SK-N-SH treated with all-trans-retinoic acid at 6 μM for 48 hours (cell line): Measurements from ENCODE around the gene ELFN1.

Source experiments
- ATAC-seq: fragments of 200-7000 bp; cut with Tn5 transposase; 3 replicates; pipeline ENCODE4 v1.9.1; 2020; ENCODE audit warnings: mild to moderate bottlenecking, moderate library complexity
- ARNTL ChIP-seq: fragments of 450-650 bp; formaldehyde crosslinking; IDR thresholded peaks from 2 replicates; pipeline ENCODE4 v1.5.0; 2020; ENCODE audit warnings: low read depth, mild to moderate bottlenecking, moderate library complexity, borderline replicate concordance
- BACH2 ChIP-seq: fragments of 250-450 bp; sonication (Bioruptor Pico); IDR thresholded peaks from 2 replicates; pipeline ENCODE4 v1.9.0; 2021; ENCODE audit warnings: mild to moderate bottlenecking, borderline replicate concordance
- CREB5 ChIP-seq: fragments of 250-450 bp; sonication (Bioruptor Pico); IDR thresholded peaks from 2 replicates; pipeline ENCODE4 v1.5.1; 2020; ENCODE audit warnings: low read depth, mild to moderate bottlenecking, moderate library complexity
- CSDC2 ChIP-seq: fragments of 250-450 bp; sonication (Bioruptor Pico); IDR thresholded peaks from 2 replicates; pipeline ENCODE4 v1.5.0; 2020; ENCODE audit warnings: mild to moderate bottlenecking, moderate library complexity
- ESRRG ChIP-seq: fragments of 250-450 bp; sonication (Bioruptor Pico); IDR thresholded peaks from 2 replicates; pipeline ENCODE4 v1.6.1; 2021; ENCODE audit warnings: mild to moderate bottlenecking
- GLIS3 ChIP-seq: fragments of 250-450 bp; sonication (Bioruptor Pico); IDR thresholded peaks from 2 replicates; pipeline ENCODE4 v1.5.0; 2020; ENCODE audit warnings: mild to moderate bottlenecking, moderate library complexity
- ISL1 ChIP-seq: fragments of 250-450 bp; sonication (Bioruptor Pico); IDR thresholded peaks from 2 replicates; pipeline ENCODE4 v2.1.2; 2022; ENCODE audit warnings: mild to moderate bottlenecking, moderate library complexity
- PATZ1 ChIP-seq: fragments of 250-450 bp; sonication (Bioruptor Pico); IDR thresholded peaks from 2 replicates; pipeline ENCODE4 v1.8.0; 2020; ENCODE audit warnings: mild to moderate bottlenecking, moderate library complexity, borderline replicate concordance
- PPARA ChIP-seq: fragments of 250-450 bp; sonication (Bioruptor Pico); IDR thresholded peaks from 2 replicates; pipeline ENCODE4 v1.5.0; 2020; ENCODE audit warnings: mild to moderate bottlenecking, borderline replicate concordance
- RARB ChIP-seq: fragments of 250-450 bp; sonication (Bioruptor Pico); IDR thresholded peaks from 2 replicates; pipeline ENCODE4 v1.8.0; 2021; ENCODE audit warnings: mild to moderate bottlenecking, moderate library complexity
- SNAI2 ChIP-seq: fragments of 250-450 bp; sonication (Bioruptor Pico); IDR thresholded peaks from 2 replicates; pipeline ENCODE4 v1.5.0; 2020; ENCODE audit warnings: mild to moderate bottlenecking, moderate library complexity
- TCF4 ChIP-seq: fragments of 250-450 bp; sonication (Bioruptor Pico); IDR thresholded peaks from 2 replicates; pipeline ENCODE4 v1.8.0; 2021; ENCODE audit warnings: mild to moderate bottlenecking, moderate library complexity, borderline replicate concordance
- TOX ChIP-seq: fragments of 250-450 bp; sonication (Bioruptor Pico); IDR thresholded peaks from 2 replicates; pipeline ENCODE4 v1.8.0; 2021; ENCODE audit warnings: mild to moderate bottlenecking, moderate library complexity, borderline replicate concordance
- TSHZ2 ChIP-seq: fragments of 250-450 bp; sonication (Bioruptor Pico); IDR thresholded peaks from 2 replicates; pipeline ENCODE4 v1.5.0; 2020; ENCODE audit warnings: mild to moderate bottlenecking, moderate library complexity
- ZC3H10 ChIP-seq: fragments of 250-450 bp; sonication (Bioruptor Pico); IDR thresholded peaks from 2 replicates; pipeline ENCODE4 v1.5.1; 2021; ENCODE audit warnings: mild to moderate bottlenecking, moderate library complexity
- ZFP3 ChIP-seq: fragments of 250-450 bp; sonication (Bioruptor Pico); IDR thresholded peaks from 2 replicates; pipeline ENCODE4 v1.5.0; 2020; ENCODE audit warnings: mild to moderate bottlenecking, moderate library complexity
- ZFP30 ChIP-seq: fragments of 450-650 bp; formaldehyde crosslinking; IDR thresholded peaks from 2 replicates; pipeline ENCODE4 v1.5.0; 2022; ENCODE audit warnings: mild to moderate bottlenecking, moderate library complexity
- ZNF565 ChIP-seq: fragments of 450-650 bp; formaldehyde crosslinking; conservative IDR thresholded peaks from 2 replicates; pipeline ENCODE4 v1.5.0; 2020; ENCODE audit warnings: low read depth, mild to moderate bottlenecking, moderate library complexity
- ZNF70 ChIP-seq: fragments of 450-650 bp; formaldehyde crosslinking; IDR thresholded peaks from 2 replicates; pipeline ENCODE4 v1.5.0; 2020; ENCODE audit warnings: mild to moderate bottlenecking, moderate library complexity
- ZNF8 ChIP-seq: fragments of 450-650 bp; formaldehyde crosslinking; IDR thresholded peaks from 2 replicates; pipeline ENCODE4 v1.5.0; 2020; ENCODE audit warnings: mild to moderate bottlenecking, moderate library complexity
- TF ChIP-seq, protein P1 (sequence below): fragments of 250-450 bp; sonication (Bioruptor Pico); IDR thresholded peaks from 2 replicates; pipeline ENCODE4 v1.5.1; 2021; ENCODE audit warnings: mild to moderate bottlenecking, moderate library complexity

Gene ELFN1

DNA sequence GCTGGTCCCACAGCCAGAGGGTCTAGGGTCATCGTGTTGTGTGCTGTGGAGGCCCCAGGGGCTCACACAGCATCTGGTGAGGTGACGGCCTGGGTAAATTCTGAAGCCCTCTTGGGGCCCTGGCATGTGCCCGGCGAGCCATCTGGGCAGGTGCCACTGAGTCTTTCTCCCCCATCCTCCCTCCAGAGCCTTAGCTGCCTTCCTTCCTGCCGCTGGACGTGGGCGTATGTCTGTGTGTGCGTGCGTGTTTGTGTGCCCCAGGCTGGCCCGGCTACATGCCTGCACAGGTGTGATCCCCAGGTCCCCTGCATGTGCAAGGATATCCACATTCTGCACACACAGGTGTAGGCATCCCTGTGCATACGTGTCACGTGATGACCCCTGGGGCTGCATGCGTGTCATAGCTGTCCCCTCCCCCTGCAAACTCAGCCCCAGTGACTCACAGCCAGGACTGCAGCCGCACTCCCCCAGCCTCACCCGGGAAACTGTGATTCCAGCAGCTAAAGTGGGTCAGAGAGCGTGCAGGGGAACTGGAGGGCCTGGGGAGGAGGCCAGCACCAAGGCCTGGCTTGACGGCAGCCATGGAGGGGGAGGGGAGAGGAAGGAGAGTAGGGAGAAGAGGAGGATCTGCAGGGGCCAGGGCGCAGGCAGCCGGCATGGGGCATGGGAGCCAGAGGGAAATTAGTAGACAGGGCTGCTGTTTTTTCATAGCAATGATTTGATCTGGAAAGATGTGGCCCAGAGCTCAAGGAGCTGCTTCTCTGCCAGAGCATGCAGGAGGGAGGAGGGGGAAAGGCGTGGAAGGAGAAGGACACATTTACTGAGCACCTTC lies 46.4 kb downstream of the ELFN1 start:
- ATAC-seq, result peak; percentile 13; the same call in 1 of the 3 replicates
- TF ChIP-seq TSHZ2 (CRISPR knock-in tag) (no peak), TOX (CRISPR knock-in tag) (no peak), ZNF70 (no peak), PPARA (CRISPR knock-in tag) (no peak), TCF4 (CRISPR knock-in tag) (no peak), PATZ1 (CRISPR knock-in tag) (no peak), RARB (CRISPR knock-in tag) (no peak), ISL1 (CRISPR knock-in tag) (no peak), ZFP3 (CRISPR knock-in tag) (no peak), SNAI2 (CRISPR knock-in tag) (no peak), ESRRG (CRISPR knock-in tag) (no peak), GLIS3 (CRISPR knock-in tag) (no peak), ZFP30 (CRISPR knock-in tag) (no peak), ARNTL (CRISPR knock-in tag) (no peak), CREB5 (CRISPR knock-in tag) (no peak), ZC3H10 (no peak), ZNF8 (CRISPR knock-in tag) (no peak)
- TF ChIP-seq, all 23 proteins: peak for 0

- ATAC-seq, result peak; percentile 5; the same call in 1 of the 3 replicates
- TF ChIP-seq ZNF565 (CRISPR knock-in tag), result no peak
- TF ChIP-seq ZFP30 (CRISPR knock-in tag), result no peak
- no peak for TF ChIP-seq ARNTL (CRISPR knock-in tag)
- TF ChIP-seq TCF4 (CRISPR knock-in tag), result no peak
- TF ChIP-seq ZNF70, result no peak
- TF ChIP-seq CREB5 (CRISPR knock-in tag), result no peak
- no peak for TF ChIP-seq CSDC2 (CRISPR knock-in tag)
- TF ChIP-seq, protein P1, sequence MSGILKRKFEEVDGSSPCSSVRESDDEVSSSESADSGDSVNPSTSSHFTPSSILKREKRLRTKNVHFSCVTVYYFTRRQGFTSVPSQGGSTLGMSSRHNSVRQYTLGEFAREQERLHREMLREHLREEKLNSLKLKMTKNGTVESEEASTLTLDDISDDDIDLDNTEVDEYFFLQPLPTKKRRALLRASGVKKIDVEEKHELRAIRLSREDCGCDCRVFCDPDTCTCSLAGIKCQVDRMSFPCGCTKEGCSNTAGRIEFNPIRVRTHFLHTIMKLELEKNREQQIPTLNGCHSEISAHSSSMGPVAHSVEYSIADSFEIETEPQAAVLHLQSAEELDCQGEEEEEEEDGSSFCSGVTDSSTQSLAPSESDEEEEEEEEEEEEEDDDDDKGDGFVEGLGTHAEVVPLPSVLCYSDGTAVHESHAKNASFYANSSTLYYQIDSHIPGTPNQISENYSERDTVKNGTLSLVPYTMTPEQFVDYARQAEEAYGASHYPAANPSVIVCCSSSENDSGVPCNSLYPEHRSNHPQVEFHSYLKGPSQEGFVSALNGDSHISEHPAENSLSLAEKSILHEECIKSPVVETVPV (CRISPR knock-in tag), result no peak
- TF ChIP-seq PPARA (CRISPR knock-in tag), result no peak
- no peak for TF ChIP-seq TOX (CRISPR knock-in tag)
- no peak for TF ChIP-seq BACH2 (CRISPR knock-in tag)
- no peak for TF ChIP-seq PATZ1 (CRISPR knock-in tag)
- no peak for TF ChIP-seq ISL1 (CRISPR knock-in tag)
- no peak for TF ChIP-seq ESRRG (CRISPR knock-in tag)
- no peak for TF ChIP-seq GLIS3 (CRISPR knock-in tag)
- no peak for TF ChIP-seq ZFP3 (CRISPR knock-in tag)
- TF ChIP-seq RARB (CRISPR knock-in tag), result no peak
These were observed 47.0 kb downstream of the ELFN1 start for GRCh38 chr7:1717095-1717483.
